Measurements from ENCODE around the gene VSIG8.

The VSIG8 gene

DNA sequence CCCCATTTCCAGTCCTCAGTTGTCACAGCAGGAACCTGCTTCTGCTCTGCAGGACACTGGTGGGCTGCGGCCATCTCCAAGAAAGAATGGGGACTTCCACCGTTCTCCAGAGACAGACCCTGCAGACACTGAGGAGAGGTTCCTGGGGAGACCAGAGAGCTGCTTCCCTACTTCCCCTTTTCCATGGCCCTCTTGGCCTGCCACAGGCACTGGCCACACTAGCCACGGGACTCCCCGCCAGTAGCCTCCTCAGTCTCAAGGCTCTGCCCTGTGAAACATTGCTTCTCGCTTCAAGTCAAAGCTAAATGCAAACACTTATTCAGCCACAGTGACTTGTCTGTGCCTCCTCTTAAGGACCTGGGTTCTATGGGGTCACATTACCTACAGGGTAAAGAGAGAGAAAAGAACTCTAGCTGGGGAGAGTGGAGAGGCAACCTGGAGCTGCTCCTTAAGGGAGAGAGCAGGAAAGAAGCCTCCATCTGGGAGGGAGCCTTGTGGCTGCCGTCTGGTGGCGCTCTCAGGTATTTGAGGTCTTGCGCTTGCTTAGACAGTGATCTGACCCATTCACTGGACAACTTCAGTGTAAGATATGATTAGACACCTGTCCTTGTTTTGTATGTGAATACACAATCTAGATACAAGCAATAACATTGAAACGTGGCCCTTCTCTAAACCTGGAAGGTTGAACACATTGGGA, 41.1 kb downstream of the VSIG8 start:
- Histone ChIP-seq H3K27me3 (ENCODE audit: control insufficient read depth, insufficient read depth, low read length) (no peaks in the 10 kb centered on the region), H3K36me3 (ENCODE audit: control insufficient read depth, insufficient read depth, low read length) (no peaks in the 10 kb centered on the region), H3K4me1 (ENCODE audit: control insufficient read depth, insufficient read depth, low read length) (no peaks in the 10 kb centered on the region), H3K9me3 (ENCODE audit: control insufficient read depth, insufficient read depth, low read length) (no peaks in the 10 kb centered on the region), H3K4me3 (ENCODE audit: low read length) (no peak overlapping the region), H3K27ac (ENCODE audit: low read length) (no peak overlapping the region)
- WGBS (ENCODE audit: insufficient coverage, insufficient read length) = no CpG with 5 or more reads among the region's 9 CpGs
- DNase-seq (ENCODE audit: low read depth, low spot score) = no peak

- WGBS (ENCODE audit: insufficient coverage, insufficient read length) = no CpG with 5 or more reads among the region's 11 CpGs
- no peaks in the 10 kb centered on the region for H3K9me3 ChIP-seq (ENCODE audit: control insufficient read depth, insufficient read depth, low read length)
- DNase-seq (ENCODE audit: low read depth, low spot score) = no peak
Observed at GRCh38 chr1:159817276-159818041, 45.0 kb downstream of the VSIG8 start.

GRCh38 chr1:159815926-159816325, 46.5 kb downstream of the VSIG8 start:
- H3K4me1 ChIP-seq (ENCODE audit: control insufficient read depth, insufficient read depth, low read length) = no peaks in the 10 kb centered on the region
- H3K36me3 ChIP-seq (ENCODE audit: control insufficient read depth, insufficient read depth, low read length) = no peaks in the 10 kb centered on the region
- no peaks in the 10 kb centered on the region for H3K9me3 ChIP-seq (ENCODE audit: control insufficient read depth, insufficient read depth, low read length)
- DNase-seq (ENCODE audit: low read depth, low spot score) = no peak
- no peak overlapping the region for H3K4me3 ChIP-seq (ENCODE audit: low read length)
- WGBS (ENCODE audit: insufficient coverage, insufficient read length) = no CpG with 5 or more reads among the region's 8 CpGs
- no peaks in the 10 kb centered on the region for H3K27me3 ChIP-seq (ENCODE audit: control insufficient read depth, insufficient read depth, low read length)
- no peak overlapping the region for H3K27ac ChIP-seq (ENCODE audit: low read length)

More at GRCh38 chr1:159817276-159818041, 45.0 kb downstream of the VSIG8 start:
- Histone ChIP-seq H3K36me3 (ENCODE audit: control insufficient read depth, insufficient read depth, low read length) (no peaks in the 10 kb centered on the region), H3K4me1 (ENCODE audit: control insufficient read depth, insufficient read depth, low read length) (no peaks in the 10 kb centered on the region), H3K27ac (ENCODE audit: low read length) (no peak overlapping the region), H3K27me3 (ENCODE audit: control insufficient read depth, insufficient read depth, low read length) (no peaks in the 10 kb centered on the region), H3K4me3 (ENCODE audit: low read length) (no peak overlapping the region)

GRCh38 chr1:159804924-159805323, 57.5 kb downstream of the VSIG8 start:
- no peaks in the 10 kb centered on the region for H3K9me3 ChIP-seq (ENCODE audit: control insufficient read depth, insufficient read depth, low read length)
- WGBS (ENCODE audit: insufficient coverage, insufficient read length) = no CpG with 5 or more reads among the region's 2 CpGs
- H3K36me3 ChIP-seq (ENCODE audit: control insufficient read depth, insufficient read depth, low read length) = no peaks in the 10 kb centered on the region
- no peaks in the 10 kb centered on the region for H3K27me3 ChIP-seq (ENCODE audit: control insufficient read depth, insufficient read depth, low read length)
- H3K4me3 ChIP-seq (ENCODE audit: low read length) = no peak overlapping the region
- H3K4me1 ChIP-seq (ENCODE audit: control insufficient read depth, insufficient read depth, low read length) = no peaks in the 10 kb centered on the region
- no peak overlapping the region for H3K27ac ChIP-seq (ENCODE audit: low read length)
- no peak for DNase-seq (ENCODE audit: low read depth, low spot score)

Measured in iPS DF 6.9 (cell line).